Heart right ventricle (tissue), 16 donors: ENCODE data around the gene ELANE. TPM values are rescaled to one million over a fixed set of nuclear protein-coding genes. Genes with fewer than 3 reads are reported as not detected.

Experiments
- ATAC-seq, 8 donors: fragments of 200-7000 bp; cut with Tn5 transposase; one replicate each; pipeline ENCODE4 v1.9.1; 2020; ENCODE audit warnings: mild to moderate bottlenecking in 8 of 8, moderate library complexity in 8 of 8, moderate number of reproducible peaks in 1 of 8
- DNase-seq, 2 donors: peaks; one replicate each; pipeline ENCODE4 v3.0.0-alpha.2; 2020
- H3K27ac ChIP-seq, 10 donors: fragments of 200-600 bp; sonication (generic) in 2 of 10; one replicate each; pipeline versions ENCODE4 v1.5.0 to v1.8.0; 2020 to 2022; ENCODE audit warnings: mild to moderate bottlenecking in 3 of 10
- H3K27me3 ChIP-seq, 7 donors: fragments of 200-600 bp; one replicate each; pipeline ENCODE4 v1.8.0; 2021 to 2022; ENCODE audit warnings: mild to moderate bottlenecking in 2 of 7
- H3K36me3 ChIP-seq, 9 donors: fragments of 200-600 bp; sonication (generic) in 1 of 9; one replicate each; pipeline versions ENCODE4 v1.5.0 to v1.8.0; 2020 to 2022; ENCODE audit warnings: mild to moderate bottlenecking in 2 of 9
- H3K4me1 ChIP-seq, 9 donors: fragments of 200-600 bp; sonication (generic) in 1 of 9; one replicate each; pipeline versions ENCODE4 v1.5.0 to v1.8.0; 2020 to 2022; ENCODE audit warnings: mild to moderate bottlenecking in 4 of 9
- H3K4me3 ChIP-seq, 10 donors: fragments of 200-600 bp; sonication (generic) in 2 of 10; one replicate each; pipeline versions ENCODE4 v1.5.0 to v1.8.0; 2020 to 2022; ENCODE audit warnings: mild to moderate bottlenecking in 7 of 10, moderate library complexity in 2 of 10
- H3K9me3 ChIP-seq, 11 donors: fragments of 200-600 bp in 10 of 11; sonication (generic) in 2 of 11; one replicate each; pipeline versions ENCODE4 v1.5.0 to v1.8.0; 2013 to 2022; ENCODE audit warnings: mild to moderate bottlenecking in 2 of 11, control low read depth in 1 of 11, moderate library complexity in 1 of 11
- WGBS, 2 donors: extraction: QIAGEN DNeasy Blood & Tissue Kit; methylation state at CpG; one replicate each; pipeline ENCODE4 v1.1.7; 2013; ENCODE audit warnings: inconsistent platforms in 1 of 2; 5-methylcytosine and 5-hydroxymethylcytosine counted together
- intact Hi-C, 10 donors: fragments of 100-400 bp; cut with DNase I; formaldehyde crosslinking; loops; one replicate each; pipeline versions ENCODE4 v1.11.1 to v1.14.2; 2022
- polyA plus RNA-seq, 2 donors: library from polyadenylated mRNA; stranded (reverse); fragments of 200-250 nt; gene quantifications; one replicate each; pipeline ENCODE4 v1.2.3, GENCODE V29; 2013
- total RNA-seq, 10 donors: library from RNA; stranded (reverse); fragmentation: NEBNext Ultra II Directional in 3 of 10; extraction: Animal tissue kit (Norgen Biotek cat#: 25700) in 3 of 10; gene quantifications; one replicate each; pipeline versions ENCODE4 v1.2.1 to v1.2.4, GENCODE V29; 2021 to 2023
- TF ChIP-seq, protein P1 (sequence below), 9 donors: fragments of 200-600 bp; sonication (generic) in 2 of 9; IDR thresholded peaks; one replicate each; pipeline versions ENCODE4 v1.5.0 to v1.8.0; 2021 to 2022; ENCODE audit warnings: antibody characterized with exemption in 9 of 9, mild to moderate bottlenecking in 5 of 9, moderate library complexity in 1 of 9
- donor health status: Arrhythmogenic right ventricular cardiomyopathy.
- donor health status: ischemic (EF 13 %, LVEDD 7.1; RV severe dilation, severe dysfunction).
- donor health status: healthy with polysubstance abuse.
- donor health status: DM: no; HTN: yes; CAD: no.
- donor health status: DM: no; HTN: no; CAD: no.
- donor health status: ischemic (EF 25% LVEDD 6.9; RV normal size, moderate dysfunction).
- donor health status: ischemic (EF 25% LVEDD 5.7; RV mildly dilated, moderate dysfunction).
- donor health status: healthy.
- donor health status: DM: yes; HTN: yes; CAD: no.
- donor health status: Ischemic cardiomyopathy.
- donor health status: ischemic (EF 35%, LVEDD 5.7; RV mildly dilated, moderate dysfunction).
- donor health status: nonischemic (EF 11% LVEDD 7.7; RV severe dilation, severe dysfunction).
- donor health status: DM: yes; HTN: yes; CAD: no.
- donor health status: PGD.
- donor health status: ischemic (EF 29% LVEDD 5.4; RV normal size, mild dysfunction).
- donor health status: nonischemic (EF 23%, LVEDD 6.1; RV moderate dilation, normal function).

Gene ELANE
- total and polyA plus RNA-seq, 12 donors: 0.26 to 5.4 (median 1.0) TPM; not detected in 3

DNA sequence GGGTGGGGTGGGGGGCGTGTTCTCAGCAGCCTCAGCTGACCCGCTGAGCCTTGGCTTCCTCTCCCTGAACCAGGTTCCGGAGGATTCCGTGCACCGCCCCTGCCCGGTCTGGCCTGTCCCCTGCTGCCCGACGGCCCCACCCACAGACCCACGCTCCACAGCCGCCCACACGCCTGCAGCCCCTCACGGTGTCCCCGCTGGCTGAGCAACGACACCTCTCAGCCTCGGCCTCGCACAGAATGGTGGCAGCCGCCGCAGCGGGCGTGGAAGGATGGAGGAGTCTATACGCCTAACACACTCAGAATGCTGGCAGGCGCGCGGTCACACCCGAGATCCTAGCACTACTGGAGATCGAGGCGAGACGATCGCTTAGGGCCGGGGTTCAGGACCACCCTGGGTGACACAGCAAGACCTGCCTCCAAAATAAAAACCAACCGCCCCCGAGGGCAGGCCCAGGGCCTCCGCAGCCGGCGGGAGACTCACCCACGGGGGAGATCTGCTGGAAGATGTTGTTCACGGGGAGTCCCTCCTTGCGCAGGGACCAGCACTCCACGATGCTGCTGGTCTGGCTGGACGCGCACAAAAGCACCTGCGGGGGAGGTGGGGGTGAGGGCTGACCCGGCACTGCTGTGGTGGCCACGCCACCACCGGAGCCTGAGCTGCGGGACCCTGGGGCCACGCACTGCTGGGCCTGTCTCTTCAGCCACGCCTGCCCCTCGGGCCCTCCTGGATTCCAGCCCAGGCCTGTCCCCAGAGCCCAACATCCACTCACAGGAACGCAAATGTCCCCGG, 32.5 kb downstream of the ELANE start:
- Histone ChIP-seq H3K36me3 (peaks cover 0 to 95% (median 42%) of the 10 kb centered on the region in 9 donors), H3K9me3 (no peaks in the 10 kb centered on the region), H3K4me3 (no peak overlapping the region), H3K27me3 (no peaks in the 10 kb centered on the region), H3K4me1 (no peaks in the 10 kb centered on the region), H3K27ac (no peak overlapping the region)
- 91 to 93% methylated on average over 51 of the region's 51 CpGs for WGBS, 2 donors
- no peak for ATAC-seq
- intact Hi-C loops: no loop called here
- no peak for DNase-seq
- TF ChIP-seq, protein P1, sequence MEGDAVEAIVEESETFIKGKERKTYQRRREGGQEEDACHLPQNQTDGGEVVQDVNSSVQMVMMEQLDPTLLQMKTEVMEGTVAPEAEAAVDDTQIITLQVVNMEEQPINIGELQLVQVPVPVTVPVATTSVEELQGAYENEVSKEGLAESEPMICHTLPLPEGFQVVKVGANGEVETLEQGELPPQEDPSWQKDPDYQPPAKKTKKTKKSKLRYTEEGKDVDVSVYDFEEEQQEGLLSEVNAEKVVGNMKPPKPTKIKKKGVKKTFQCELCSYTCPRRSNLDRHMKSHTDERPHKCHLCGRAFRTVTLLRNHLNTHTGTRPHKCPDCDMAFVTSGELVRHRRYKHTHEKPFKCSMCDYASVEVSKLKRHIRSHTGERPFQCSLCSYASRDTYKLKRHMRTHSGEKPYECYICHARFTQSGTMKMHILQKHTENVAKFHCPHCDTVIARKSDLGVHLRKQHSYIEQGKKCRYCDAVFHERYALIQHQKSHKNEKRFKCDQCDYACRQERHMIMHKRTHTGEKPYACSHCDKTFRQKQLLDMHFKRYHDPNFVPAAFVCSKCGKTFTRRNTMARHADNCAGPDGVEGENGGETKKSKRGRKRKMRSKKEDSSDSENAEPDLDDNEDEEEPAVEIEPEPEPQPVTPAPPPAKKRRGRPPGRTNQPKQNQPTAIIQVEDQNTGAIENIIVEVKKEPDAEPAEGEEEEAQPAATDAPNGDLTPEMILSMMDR (IDR thresholded peaks at IDR 0.05): no peak

DNA sequence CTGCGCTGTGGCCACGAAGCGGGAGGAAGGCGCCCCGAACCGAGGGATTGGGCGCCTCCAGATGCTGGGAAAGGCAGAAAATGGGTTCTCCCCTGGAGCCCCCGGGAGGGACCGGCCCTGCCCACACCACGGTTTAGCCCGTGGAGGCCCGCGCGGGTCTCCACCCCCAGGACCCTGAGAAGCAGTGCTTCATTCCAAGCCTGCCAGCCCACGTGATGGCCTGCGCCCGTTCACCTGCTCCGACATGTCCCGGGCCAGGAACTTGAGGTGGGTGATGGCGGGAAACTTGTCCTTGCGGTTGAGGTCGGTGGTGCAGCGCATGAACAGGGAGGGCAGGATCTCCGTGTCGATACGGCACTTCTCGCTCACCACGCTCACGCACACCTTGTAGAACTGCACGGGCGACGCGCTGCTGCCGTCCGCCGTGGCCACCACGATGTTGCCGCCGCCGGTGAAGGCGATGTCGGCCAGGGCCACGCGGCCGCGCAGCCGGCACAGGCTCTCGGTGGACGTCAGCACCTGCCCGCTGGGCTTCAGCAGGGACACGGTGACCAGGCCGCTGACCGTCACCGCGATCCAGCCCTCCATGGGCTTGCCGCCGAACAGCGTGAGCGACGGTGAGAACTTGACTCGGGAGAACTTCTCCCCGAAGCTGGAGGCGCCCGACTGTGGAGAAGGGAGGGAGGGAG, 33.6 kb downstream of the ELANE start:
- intact Hi-C loops: no loop called here
- WGBS, 2 donors: 96 to 97% methylated on average over 64 of the region's 64 CpGs
- H3K4me3 ChIP-seq: no peak overlapping the region
- H3K36me3 ChIP-seq: peaks cover 0 to 96% (median 38%) of the 10 kb centered on the region in 9 donors
- H3K4me1 ChIP-seq: no peaks in the 10 kb centered on the region
- no peak for DNase-seq
- TF ChIP-seq, protein P1 (IDR thresholded peaks at IDR 0.05): no peak
- no peak for ATAC-seq
- no peaks in the 10 kb centered on the region for H3K9me3 ChIP-seq
- H3K27ac ChIP-seq: no peak overlapping the region
- no peaks in the 10 kb centered on the region for H3K27me3 ChIP-seq

DNA sequence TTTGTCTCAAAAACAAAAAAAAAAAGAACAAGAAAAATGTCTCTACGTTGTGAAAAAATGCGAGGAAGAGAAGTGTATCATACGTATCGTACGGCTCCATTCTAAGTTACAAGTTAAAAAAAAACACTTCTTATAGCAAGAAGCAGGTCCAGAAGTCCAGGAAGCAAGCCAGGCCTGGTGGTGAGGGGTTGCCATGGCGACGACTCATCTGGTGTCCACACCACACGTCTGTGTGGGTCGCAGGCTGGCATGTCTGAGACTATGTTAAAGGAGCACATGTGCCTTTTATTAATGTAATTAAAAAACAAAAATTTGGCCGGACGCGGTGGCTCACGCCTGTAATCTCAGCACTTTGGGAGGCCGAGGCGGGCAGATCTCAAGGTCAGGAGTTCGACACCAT, 35.0 kb downstream of the ELANE start:
- Histone ChIP-seq H3K36me3 (peaks cover 0 to 86% (median 30%) of the 10 kb centered on the region in 9 donors), H3K4me3 (no peak overlapping the region), H3K27ac (no peak overlapping the region), H3K27me3 (no peaks in the 10 kb centered on the region), H3K9me3 (no peaks in the 10 kb centered on the region), H3K4me1 (peaks cover 0 to 9% (median 3%) of the 10 kb centered on the region in 9 donors)
- no peak for ATAC-seq
- 82 to 86% methylated on average over 16 of the region's 16 CpGs for WGBS, 2 donors
- no peak for DNase-seq
- TF ChIP-seq, protein P1 (IDR thresholded peaks at IDR 0.05): no peak
- intact Hi-C loops: no loop called here

DNA sequence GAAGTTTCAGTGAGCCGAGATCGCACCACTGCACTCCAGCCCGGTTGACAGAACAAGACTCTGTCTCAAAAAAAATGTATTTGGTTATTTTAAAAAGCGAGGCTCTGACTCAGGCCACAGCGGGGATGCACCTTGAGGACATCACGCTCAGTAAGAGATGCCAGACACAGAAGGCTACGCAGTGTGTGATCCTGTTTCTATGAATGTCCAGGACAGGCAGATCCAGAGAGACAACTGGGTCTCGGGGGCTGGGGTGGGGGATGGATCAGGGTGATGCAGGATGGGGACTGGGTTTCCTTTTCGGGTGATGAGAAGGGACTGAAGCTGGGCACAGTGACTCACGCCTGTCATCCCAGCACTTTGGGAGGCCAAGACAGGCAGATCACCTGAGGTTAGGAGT, 35.5 kb downstream of the ELANE start:
- intact Hi-C loops: no loop called here
- Histone ChIP-seq H3K9me3 (no peaks in the 10 kb centered on the region), H3K36me3 (peaks cover 0 to 81% (median 30%) of the 10 kb centered on the region in 9 donors), H3K4me1 (peaks cover 0 to 12% (median 4%) of the 10 kb centered on the region in 9 donors), H3K27ac (no peak overlapping the region), H3K27me3 (no peaks in the 10 kb centered on the region), H3K4me3 (no peak overlapping the region)
- TF ChIP-seq, protein P1 (IDR thresholded peaks at IDR 0.05): no peak
- WGBS, 2 donors: 95 to 97% methylated on average over 10 of the region's 10 CpGs
- ATAC-seq (no peak), DNase-seq (no peak)
